DOHH2 (cell line): ENCODE measurements around the gene PPP1R14C.

ENCODE experiments used
- CTCF ChIP-seq: fragments of 200-600 bp; sonication (generic); IDR thresholded peaks from one replicate; pipeline ENCODE4 v1.5.1; 2014; ENCODE audit warnings: antibody characterized with exemption, mild to moderate bottlenecking, low read depth, low read length; ENCODE audit not compliant: poor library complexity, severe bottlenecking
- EZH2phosphoT487 ChIP-seq: fragments of 200-600 bp; sonication (generic); IDR thresholded peaks from 2 replicates; pipeline ENCODE4 v1.6.1; 2017; ENCODE audit warnings: borderline replicate concordance, mild to moderate bottlenecking, antibody characterized with exemption, low read length, moderate library complexity, mixed read lengths

- TF ChIP-seq CTCF = no peak
- TF ChIP-seq EZH2phosphoT487 = no peak
Observed at GRCh38 chr6:150191809-150192208, 49.0 kb downstream of the PPP1R14C start.
